HL-60 (cell line): ENCODE results near the gene DLG1.

Source experiments
- DNase-seq, 2 experiments: peaks; one replicate each; pipeline ENCODE4 v3.0.0-alpha.2; 2010 to 2020; ENCODE audit warnings: low read depth in 1 of 2, low spot score in 1 of 2
- H3K27ac ChIP-seq: fragments of 250-450 bp; sonication (Bioruptor Pico); replicated peaks from 2 replicates; pipeline ENCODE4 v1.5.1; 2020; ENCODE audit warnings: mild to moderate bottlenecking, moderate library complexity
- H3K27me3 ChIP-seq: fragments of 250-450 bp; sonication (Bioruptor Pico); 2 replicates; pipeline ENCODE4 v1.5.1; 2021; ENCODE audit warnings: mild to moderate bottlenecking, moderate library complexity; ENCODE audit not compliant: insufficient read depth, poor library complexity, severe bottlenecking
- H3K4me3 ChIP-seq: replicated peaks from 2 replicates; pipeline ENCODE4 v1.5.1; 2011; ENCODE audit warnings: mild to moderate bottlenecking, control low read depth, low read length; ENCODE audit not compliant: insufficient read depth
- GABPA ChIP-seq: IDR thresholded peaks from 2 replicates; pipeline ENCODE4 v1.6.1; 2012; ENCODE audit warnings: low read depth
- POLR2AphosphoS5 ChIP-seq: IDR thresholded peaks from 2 replicates; pipeline ENCODE4 v1.6.1; 2012; ENCODE audit warnings: low read depth
- SPI1 ChIP-seq: IDR thresholded peaks from 2 replicates; pipeline ENCODE4 v1.6.1; 2012; ENCODE audit warnings: low read depth, mild to moderate bottlenecking, borderline replicate concordance
- TF ChIP-seq, protein P1 (sequence below): IDR thresholded peaks from 2 replicates; pipeline ENCODE4 v1.6.1; 2012; ENCODE audit warnings: low read depth; ENCODE audit not compliant: insufficient replicate concordance
- TF ChIP-seq, protein P2 (sequence below): IDR thresholded peaks from one replicate; pipeline ENCODE4 v1.5.1; 2011; ENCODE audit warnings: low read length, control low read depth, inconsistent platforms; ENCODE audit not compliant: insufficient read depth

DLG1 gene

DNA sequence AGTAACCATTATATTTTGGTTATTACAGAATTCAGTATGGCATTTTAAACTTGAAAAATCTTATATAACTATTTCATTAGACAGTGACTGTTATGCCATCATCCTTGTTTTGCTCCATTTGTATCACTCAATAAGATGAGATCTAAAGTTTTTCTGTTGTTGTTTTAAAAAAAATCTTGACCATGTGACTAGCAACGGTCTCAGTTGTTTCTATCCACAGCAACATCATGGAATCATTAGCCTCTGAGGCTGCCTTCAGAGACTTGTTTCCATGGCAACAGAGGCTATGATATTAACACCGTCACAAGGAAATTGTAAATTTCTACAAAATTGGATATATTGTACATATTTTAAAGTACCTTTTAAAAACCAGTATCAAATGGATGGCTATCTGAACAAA lies 129.8 kb downstream of the DLG1 start:
- no peak overlapping the region for H3K4me3 ChIP-seq
- no peak overlapping the region for H3K27ac ChIP-seq
- DNase-seq, result no peak
- no peaks in the 10 kb centered on the region for H3K27me3 ChIP-seq
- TF ChIP-seq SPI1, result no peak
- TF ChIP-seq POLR2AphosphoS5, result no peak
- TF ChIP-seq GABPA, result no peak
- TF ChIP-seq, protein P1, sequence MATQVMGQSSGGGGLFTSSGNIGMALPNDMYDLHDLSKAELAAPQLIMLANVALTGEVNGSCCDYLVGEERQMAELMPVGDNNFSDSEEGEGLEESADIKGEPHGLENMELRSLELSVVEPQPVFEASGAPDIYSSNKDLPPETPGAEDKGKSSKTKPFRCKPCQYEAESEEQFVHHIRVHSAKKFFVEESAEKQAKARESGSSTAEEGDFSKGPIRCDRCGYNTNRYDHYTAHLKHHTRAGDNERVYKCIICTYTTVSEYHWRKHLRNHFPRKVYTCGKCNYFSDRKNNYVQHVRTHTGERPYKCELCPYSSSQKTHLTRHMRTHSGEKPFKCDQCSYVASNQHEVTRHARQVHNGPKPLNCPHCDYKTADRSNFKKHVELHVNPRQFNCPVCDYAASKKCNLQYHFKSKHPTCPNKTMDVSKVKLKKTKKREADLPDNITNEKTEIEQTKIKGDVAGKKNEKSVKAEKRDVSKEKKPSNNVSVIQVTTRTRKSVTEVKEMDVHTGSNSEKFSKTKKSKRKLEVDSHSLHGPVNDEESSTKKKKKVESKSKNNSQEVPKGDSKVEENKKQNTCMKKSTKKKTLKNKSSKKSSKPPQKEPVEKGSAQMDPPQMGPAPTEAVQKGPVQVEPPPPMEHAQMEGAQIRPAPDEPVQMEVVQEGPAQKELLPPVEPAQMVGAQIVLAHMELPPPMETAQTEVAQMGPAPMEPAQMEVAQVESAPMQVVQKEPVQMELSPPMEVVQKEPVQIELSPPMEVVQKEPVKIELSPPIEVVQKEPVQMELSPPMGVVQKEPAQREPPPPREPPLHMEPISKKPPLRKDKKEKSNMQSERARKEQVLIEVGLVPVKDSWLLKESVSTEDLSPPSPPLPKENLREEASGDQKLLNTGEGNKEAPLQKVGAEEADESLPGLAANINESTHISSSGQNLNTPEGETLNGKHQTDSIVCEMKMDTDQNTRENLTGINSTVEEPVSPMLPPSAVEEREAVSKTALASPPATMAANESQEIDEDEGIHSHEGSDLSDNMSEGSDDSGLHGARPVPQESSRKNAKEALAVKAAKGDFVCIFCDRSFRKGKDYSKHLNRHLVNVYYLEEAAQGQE, result no peak
- TF ChIP-seq, protein P2, sequence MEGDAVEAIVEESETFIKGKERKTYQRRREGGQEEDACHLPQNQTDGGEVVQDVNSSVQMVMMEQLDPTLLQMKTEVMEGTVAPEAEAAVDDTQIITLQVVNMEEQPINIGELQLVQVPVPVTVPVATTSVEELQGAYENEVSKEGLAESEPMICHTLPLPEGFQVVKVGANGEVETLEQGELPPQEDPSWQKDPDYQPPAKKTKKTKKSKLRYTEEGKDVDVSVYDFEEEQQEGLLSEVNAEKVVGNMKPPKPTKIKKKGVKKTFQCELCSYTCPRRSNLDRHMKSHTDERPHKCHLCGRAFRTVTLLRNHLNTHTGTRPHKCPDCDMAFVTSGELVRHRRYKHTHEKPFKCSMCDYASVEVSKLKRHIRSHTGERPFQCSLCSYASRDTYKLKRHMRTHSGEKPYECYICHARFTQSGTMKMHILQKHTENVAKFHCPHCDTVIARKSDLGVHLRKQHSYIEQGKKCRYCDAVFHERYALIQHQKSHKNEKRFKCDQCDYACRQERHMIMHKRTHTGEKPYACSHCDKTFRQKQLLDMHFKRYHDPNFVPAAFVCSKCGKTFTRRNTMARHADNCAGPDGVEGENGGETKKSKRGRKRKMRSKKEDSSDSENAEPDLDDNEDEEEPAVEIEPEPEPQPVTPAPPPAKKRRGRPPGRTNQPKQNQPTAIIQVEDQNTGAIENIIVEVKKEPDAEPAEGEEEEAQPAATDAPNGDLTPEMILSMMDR, result no peak

DNA sequence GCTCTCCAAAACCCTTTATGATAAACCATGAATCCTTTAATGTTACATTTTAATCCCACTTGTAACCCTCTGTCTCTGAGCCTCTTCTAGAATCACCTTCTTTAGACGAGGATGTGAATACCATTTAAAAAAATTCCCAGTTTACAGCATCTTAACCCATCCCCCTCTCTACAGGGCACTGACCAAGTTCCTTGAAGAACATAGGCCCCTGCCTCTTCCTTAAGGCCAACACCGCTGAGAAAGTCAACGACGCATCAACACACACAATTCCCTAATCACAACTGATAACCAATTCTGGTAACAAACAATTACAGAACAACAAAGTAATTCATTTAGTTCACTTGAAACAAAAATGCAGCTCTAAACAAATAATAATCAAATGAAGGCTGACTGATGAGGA lies 130.3 kb downstream of the DLG1 start:
- Histone ChIP-seq H3K4me3 (no peak overlapping the region), H3K27ac (no peak overlapping the region), H3K27me3 (no peaks in the 10 kb centered on the region)
- DNase-seq, result no peak
- TF ChIP-seq, protein P1, result no peak
- TF ChIP-seq, protein P2, result no peak
- TF ChIP-seq SPI1 (no peak), GABPA (no peak), POLR2AphosphoS5 (no peak)

DNA sequence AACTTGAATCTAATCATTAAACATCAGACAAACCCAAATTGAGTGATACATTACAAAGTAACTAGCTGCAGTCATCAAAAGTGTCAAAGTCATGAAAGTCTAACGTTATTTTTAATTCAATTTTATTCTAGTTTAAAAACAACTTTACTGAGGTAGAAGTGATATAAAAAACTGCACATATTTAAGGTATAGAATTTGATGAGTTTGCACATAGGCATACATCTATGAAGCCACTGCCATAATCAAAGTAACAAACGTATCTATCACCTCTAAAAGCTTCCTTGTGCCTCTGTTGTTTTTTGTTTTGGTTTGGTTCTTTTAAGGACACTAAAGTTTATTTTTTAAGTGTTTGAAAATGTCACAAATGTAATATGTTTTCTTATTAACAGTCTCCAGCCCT lies 130.9 kb downstream of the DLG1 start:
- Histone ChIP-seq H3K27me3 (no peaks in the 10 kb centered on the region), H3K4me3 (no peak overlapping the region), H3K27ac (no peak overlapping the region)
- no peak for DNase-seq
- TF ChIP-seq SPI1, result no peak
- TF ChIP-seq, protein P1, result no peak
- TF ChIP-seq POLR2AphosphoS5, result no peak
- TF ChIP-seq, protein P2, result no peak
- TF ChIP-seq GABPA, result no peak
